SHP77 (cell line): ENCODE data around the gene HIVEP2.

ENCODE experiments used
- DNase-seq, 2 experiments: peaks; one replicate each; lab custom pipeline; 2025; lab: John Stamatoyannopoulos, UW

Gene HIVEP2

DNA sequence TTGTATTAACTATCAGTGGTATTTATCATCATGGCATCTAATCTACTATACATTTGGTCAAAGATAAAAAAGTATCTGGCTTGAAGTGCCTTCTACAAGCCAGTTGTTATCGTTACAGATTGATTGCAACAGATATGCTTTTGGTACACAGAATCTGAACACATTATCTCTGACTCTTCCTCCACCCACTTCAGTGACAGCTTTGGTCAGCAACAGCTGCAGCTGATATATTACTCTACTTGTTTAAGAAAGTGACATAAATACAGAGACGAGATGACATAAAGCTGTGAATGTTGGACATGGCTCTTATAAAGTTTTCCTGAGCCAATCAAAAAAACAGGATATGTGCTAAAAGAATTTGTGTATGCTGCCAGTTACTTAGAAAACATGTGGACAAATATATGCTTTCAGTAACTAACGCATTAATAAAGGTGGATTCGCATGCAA, 77.6 kb downstream of the HIVEP2 start:
- DNase-seq, result no peak

DNA sequence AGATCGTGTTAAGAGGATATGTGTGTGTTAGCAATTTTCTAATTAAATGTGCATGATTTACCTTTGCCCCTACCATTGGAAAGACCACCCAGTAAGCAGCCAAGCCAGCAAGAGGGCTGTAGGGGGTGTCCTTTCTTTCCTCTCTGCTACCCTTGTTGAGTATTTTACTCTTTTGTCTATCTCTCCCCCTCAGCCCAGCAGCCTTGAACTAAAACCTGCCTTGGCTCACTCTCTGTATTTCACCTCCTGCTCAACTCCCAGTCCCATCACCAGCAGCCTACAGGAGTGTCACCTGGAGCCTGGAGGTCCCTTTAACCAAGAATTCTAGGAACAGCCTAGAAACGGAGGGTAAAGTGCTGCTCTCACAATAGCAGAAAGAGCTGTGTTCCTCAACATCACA, 81.0 kb downstream of the HIVEP2 start:
- no peak for DNase-seq

DNA sequence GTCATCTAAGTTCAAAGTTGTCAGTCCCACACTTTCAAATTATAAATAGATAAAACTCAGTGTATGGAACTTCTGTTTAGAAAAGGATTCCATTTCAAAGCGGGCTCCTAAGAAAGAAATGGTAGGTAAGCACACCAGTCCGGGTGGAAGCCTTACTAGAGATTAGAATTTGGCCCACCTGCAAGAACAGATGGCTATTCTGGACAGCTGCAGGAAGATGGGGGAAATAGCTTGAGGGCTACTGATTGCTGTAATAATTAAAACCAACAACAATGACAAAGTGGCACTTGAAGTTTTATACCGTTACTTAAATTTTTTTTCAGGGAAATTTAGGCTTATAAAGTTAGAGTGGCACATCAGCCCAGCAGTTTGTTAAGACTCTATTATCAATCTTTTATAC, 83.3 kb downstream of the HIVEP2 start:
- peak in 1 of 2 experiments; percentile 38 for DNase-seq

GRCh38 chr6:142860498-142860897, 84.5 kb downstream of the HIVEP2 start:
- no peak for DNase-seq

DNA sequence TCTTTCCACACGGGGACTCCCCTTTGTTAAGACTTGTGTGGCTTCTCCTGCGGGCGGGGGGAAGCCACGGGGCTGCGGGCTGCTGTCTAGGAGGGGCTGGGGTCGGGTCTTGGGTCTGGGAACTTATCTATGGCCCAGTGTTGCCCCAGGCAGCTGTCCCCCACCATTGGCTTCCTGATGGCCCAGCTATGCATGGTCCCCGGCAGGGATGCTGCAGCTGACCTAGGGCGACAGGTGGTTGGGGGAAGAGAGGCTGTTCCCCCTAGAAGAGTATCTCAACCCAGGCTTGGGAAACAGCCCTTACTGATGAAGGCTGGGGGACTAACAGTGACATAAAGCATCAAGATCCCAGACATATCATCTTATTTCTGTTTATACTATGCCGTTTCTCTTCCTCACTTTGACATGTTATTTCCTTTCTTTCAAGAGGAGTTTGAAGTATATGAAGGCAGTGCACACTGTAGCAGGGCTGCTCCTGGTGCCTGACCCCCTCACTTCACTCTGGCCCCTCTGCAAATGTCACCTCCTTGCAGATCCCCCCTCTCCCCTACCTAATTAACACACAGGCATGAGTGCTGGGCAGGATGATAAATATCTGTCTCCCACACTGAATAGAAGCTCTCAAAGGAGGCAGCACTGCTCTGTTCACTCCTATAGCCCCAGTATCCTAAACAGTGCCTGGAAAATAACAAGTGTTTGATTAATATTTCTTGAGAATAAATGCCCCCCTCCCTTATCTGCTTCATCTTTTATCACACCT, 87.0 kb downstream of the HIVEP2 start:
- DNase-seq, result no peak

DNA sequence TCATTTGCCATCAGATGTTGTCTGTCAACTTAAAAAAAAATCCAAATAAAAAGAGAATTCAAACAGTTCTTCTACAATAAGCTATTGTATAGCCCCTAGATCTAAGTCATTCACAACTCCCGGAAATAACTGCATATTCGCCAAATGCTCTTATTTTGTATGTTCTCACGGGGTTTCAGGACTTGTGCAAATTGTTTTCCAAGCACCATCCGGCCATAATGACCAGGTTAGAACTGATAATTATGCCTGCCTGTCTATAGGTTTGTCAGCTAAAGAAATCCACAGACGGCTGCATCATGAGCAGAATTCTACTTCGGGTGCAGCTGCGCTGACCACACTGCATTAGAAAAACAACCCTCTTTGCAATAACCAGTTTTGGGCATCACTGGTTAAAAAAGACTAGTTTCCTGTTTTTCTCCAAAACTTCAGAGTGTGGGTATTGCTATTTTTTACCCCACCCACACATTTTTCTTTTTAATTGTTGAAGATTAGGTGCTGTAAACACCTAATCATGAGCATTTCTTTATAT, 87.7 kb downstream of the HIVEP2 start:
- DNase-seq, result no peak

DNA sequence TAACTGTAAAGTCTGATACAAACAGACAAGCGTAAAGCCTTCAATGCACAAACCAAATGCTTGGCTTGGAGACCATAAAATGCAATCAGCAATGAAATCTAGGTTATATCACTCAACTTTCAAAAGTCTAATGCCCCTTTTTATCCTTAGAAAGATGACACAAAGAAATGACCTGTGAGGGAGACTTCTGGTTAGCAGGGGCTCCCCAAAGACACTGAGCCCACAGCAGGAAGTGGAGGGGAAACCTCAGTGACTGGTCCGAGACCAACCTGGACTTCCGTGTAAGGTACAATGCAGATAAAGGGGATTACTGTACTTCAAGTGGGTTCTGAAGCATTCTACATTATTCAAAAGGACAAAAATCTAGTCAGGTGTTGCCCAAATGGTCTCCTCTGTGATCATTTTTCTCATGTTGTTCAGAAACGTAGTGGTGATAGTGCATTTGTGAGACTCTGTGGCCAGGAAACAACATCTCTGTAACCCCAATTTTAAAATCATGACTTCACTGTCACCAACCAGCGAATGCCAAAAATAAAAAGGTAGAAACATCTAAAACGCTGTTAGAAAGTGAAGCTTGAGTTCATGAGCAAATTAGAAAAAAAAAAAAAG, 88.2 kb downstream of the HIVEP2 start:
- DNase-seq, result no peak

DNA sequence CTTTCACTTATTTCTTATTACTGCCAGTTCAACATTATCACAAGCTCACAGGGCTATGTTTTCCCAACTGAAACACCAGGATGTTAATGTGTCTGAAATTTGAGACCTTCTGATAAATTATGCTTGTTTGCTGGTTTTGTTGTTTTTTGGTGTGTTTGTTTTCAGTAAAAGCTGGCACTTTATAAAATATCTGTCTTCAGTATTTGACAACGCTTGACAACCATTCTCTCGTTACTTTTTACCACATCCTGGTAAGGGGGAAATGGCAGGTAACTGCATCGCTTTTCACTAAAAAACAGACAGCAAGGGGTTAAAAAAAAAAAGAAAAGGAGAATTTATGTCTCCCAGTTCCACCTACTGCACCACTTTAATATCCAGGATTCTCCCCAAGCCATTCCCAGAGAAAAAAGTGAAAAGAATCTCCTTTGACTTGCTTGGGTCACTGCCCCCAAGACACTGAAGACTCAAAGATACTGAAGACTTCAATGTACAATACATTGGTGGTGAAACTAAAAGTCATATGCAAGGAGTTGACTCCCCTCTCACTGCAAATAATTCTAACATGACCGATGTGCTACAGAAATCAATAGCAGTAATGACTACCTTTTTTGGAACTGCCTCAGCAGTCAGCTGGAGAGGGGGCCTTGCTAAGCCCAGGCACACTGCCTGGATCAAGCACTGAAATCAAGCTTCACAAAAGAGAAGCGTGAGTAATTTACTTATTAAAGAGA, 88.9 kb downstream of the HIVEP2 start:
- no peak for DNase-seq

DNA sequence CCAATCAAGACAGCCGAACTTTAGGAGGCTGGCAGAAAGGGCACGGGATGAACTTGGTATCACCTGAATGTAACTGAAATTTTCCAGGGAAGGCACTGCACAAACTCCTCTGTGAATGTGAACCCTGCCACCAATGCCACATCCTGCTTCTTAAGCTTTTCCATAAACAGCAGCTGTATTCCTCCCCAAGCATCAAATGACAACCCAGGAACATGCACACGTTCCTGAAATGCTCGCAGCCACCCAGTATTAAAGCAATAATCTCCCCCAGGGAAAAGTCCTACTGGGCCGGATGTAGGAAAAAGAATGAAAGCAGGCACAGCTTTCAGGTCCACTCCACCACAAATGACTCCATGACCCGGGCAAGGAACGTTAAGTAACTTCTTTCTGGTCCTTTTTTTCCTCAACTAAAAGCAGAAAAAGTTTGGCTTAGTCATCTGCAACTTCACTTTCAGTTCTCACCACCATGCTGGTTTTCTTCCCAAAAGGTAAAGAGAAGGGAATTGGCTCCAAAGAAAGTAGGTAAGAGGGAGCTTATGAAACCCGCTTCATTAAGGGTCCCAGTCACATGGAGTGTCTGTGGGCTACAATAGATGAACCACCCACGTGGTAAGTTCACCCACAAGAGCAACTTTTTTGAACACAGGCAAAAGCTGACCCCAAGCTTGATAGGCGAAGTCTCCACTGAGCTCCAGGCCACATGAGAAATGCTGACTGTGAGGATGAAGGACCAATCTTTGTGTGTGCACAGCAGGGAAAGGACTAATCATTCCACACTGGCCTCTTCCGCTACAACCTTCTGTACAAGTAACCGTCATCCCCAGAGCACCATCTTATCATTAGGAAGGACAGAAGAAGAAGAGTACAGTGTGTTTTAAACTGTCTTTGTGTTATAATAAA, 90.1 kb downstream of the HIVEP2 start:
- no peak for DNase-seq

DNA sequence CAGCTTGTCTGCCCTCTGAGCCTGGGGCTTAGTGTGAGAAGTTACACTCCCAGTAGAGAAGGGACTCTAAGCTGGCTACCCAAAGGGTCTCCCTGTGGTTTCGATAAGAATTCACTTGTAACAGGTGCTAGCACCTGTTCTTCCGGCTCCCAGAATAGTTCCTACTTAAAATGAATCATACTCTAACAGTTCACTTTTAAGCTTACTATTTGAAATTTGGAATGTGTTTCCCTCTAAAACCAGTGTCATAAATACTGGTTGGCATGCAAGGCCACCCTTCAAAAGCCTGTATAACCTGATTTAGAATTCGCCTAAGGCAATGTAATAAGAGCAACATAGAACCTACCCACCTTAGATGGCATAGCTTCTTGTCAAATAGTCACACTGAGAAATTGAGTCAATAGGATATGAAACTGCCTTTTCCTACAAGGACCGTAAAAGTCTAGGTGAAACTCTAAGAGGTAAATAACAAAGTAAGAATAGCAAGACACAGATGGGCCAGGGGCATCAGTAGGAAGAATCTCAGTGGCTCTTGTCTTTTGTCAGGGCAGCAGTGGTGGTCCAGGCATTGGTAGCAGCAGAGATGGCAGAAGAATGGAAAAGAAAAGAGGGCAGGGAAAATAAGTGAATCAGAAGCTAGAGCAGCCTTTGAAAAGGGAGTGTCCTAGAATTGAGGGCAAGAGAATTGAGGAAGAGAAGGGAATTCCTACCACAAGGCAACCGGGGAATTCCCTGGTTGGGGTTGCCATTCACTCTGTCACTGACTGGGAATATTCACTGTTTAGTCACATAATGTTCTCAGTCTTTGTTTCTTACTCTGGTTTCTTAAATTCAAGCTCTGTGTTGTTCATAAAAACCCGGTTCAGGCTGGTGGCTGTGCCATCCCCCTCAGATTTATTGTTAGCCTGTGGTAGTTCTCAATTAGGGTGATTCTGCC, 91.5 kb downstream of the HIVEP2 start:
- DNase-seq, result no peak

DNA sequence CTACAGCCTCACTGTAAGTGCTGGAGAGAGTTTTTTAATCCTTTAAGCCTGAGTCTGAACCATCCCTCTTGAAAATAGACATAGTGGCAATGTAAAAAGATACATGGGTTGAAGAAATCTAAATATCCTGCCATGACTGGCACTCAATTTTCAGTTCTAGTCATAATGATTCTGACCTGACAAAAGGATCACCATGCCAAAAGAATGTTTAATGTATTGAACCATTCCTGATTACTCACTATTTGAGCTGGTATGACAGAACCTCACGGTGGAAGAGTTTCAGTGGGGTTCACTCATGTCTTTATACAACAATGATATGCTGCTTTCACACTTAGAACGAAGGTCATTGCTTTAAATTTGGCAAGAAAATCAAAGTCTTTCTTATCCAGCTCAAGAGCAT, 93.4 kb downstream of the HIVEP2 start:
- DNase-seq, result no peak

- DNase-seq, result peak; percentile 12 to 56
Observed at GRCh38 chr6:142850679-142851423, 94.1 kb downstream of the HIVEP2 start.

GRCh38 chr6:142848976-142849375, 96.0 kb downstream of the HIVEP2 start:
- DNase-seq, result no peak

DNA sequence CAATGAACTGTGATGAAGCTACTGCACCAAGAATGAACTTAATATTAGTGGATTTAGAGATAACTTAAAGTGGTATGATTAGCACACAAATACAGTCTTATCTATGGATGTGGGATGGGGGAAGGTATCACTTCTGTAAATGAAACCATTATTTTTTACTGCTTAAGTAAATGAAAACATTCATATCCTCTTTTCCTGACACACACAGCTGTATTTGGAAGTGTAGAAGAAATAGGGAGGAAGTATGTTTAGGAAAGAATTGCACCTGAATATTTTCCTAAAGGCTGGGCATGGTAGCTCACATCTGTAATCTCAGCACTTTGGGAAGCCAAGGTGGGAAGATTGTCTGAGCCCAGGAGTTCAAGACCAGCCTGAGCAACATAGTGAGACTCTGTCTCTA, 96.8 kb downstream of the HIVEP2 start:
- DNase-seq, result no peak

GRCh38 chr6:142846883-142847287, 98.1 kb downstream of the HIVEP2 start:
- DNase-seq, result no peak

- DNase-seq, result no peak
Observed at GRCh38 chr6:142846459-142846831, 98.5 kb downstream of the HIVEP2 start.

DNA sequence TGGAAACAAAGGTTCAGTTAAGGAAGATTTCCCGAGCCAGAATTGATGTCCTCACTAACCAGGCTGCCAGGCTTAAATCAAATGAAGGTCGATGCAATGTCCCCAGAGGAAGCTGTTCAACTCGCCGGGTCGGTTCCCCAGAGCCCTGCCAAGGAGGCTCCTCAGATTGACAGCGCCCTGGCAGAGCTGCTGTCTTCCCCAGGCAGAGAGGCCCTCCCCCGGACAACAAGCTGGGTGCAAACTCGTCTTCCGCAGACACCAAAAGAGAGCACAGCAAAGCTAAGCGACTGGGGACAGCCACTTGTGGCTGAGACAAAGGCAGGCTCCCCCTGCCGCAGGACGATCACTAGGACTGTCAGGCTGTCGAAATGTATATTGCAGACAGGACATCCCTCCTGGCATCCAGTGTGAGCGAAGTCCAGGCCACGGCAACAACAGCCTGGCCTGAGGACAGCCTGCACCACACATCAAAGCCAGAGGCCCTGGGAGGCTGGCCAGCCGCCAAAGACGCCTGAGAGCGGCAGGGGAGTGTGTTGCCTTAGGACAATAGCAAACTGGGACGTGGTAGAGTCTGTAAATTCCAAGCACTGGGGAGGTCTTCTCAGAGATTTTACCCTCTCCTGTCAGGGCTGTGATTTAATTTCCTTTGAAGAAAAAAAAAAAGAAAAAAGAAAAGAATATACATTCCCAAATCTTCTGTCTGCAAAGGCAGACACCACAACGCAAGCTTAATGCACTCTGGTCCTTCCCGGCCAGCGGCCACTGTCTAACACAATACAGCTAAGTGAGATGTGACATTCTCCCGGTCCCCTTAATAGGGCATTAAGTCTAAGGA, 99.1 kb downstream of the HIVEP2 start:
- DNase-seq, result peak; percentile 84 to 92

DNA sequence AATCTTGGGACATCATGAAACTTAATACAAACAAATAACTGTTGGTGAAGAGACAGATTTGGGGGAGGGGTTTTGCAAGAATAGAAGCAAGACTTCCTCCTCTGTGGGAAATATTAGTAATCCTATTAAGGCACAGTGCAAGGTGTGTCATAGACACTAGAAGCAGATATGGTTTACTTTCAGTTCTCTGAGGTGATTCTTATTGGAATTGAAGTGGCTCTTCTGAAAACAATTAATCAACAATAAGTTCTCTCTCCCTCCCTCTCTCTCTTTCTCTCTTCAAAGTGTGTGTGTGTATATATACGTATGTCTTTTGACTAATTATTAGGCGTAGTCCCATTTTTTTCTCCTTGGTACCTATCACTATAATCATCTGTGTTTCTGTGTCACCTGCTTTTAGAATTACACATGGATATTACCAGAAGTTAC, 99.8 kb downstream of the HIVEP2 start:
- DNase-seq, result no peak
